ENCODE results near the gene ZBTB46. TPM values are rescaled to one million over a fixed set of nuclear protein-coding genes. Genes with fewer than 3 reads are reported as not detected.

The ZBTB46 gene
- total and polyA plus RNA-seq, 2 experiments from 2014 or later = 2.0 to 4.0 TPM

GRCh38 chr20:63809856-63810255 lies 21.2 kb downstream of the ZBTB46 start:
- no peaks in the 10 kb centered on the region for H3K36me3 ChIP-seq (replicated peaks; ENCODE audit: insufficient read depth, low read depth)
- no peak overlapping the region for H3K27ac ChIP-seq
- no peaks in the 10 kb centered on the region for H4K20me1 ChIP-seq (ENCODE audit: insufficient read depth, poor library complexity, severe bottlenecking)
- TF ChIP-seq CTCF (IDR thresholded peaks at IDR 0.05; ENCODE audit: poor library complexity) = no peak
- TF ChIP-seq EZH2 (IDR thresholded peaks at IDR 0.05; ENCODE audit: borderline replicate concordance) = no peak
- no peak for TF ChIP-seq EZH2phosphoT487 (IDR thresholded peaks at IDR 0.05; ENCODE audit: low read depth, severe bottlenecking, unreplicated experiment)
- H3K4me2 ChIP-seq = no peak overlapping the region
- no peak for DNase-seq (ENCODE audit: low spot score)
- no peaks in the 10 kb centered on the region for H3K79me2 ChIP-seq
- 84% methylated on average over 9 of the region's 9 CpGs for WGBS (ENCODE audit: low lambda C conversion rate, missing lambda C conversion rate)
- no peaks in the 10 kb centered on the region for H3K9me2 ChIP-seq (replicated peaks; ENCODE audit: insufficient read depth)
- H3K4me1 ChIP-seq (ENCODE audit: insufficient read depth) = no peaks in the 10 kb centered on the region
- H3K9me3 ChIP-seq (ENCODE audit: low read depth) = no peaks in the 10 kb centered on the region
- no peak overlapping the region for H2AFZ ChIP-seq
- no peak overlapping the region for H3K4me3 ChIP-seq
- no peaks in the 10 kb centered on the region for H3K27me3 ChIP-seq

GRCh38 chr20:63808964-63809674 lies 21.9 kb downstream of the ZBTB46 start:
- Histone ChIP-seq H3K4me2 (no peak overlapping the region), H4K20me1 (ENCODE audit: insufficient read depth, poor library complexity, severe bottlenecking) (no peaks in the 10 kb centered on the region), H3K27ac (no peak overlapping the region), H3K36me3 (replicated peaks; ENCODE audit: insufficient read depth, low read depth) (no peaks in the 10 kb centered on the region), H3K4me1 (ENCODE audit: insufficient read depth) (no peaks in the 10 kb centered on the region), H3K9me3 (ENCODE audit: low read depth) (no peaks in the 10 kb centered on the region), H3K79me2 (no peaks in the 10 kb centered on the region), H3K4me3 (no peak overlapping the region), H3K27me3 (no peaks in the 10 kb centered on the region), H2AFZ (no peak overlapping the region), H3K9me2 (replicated peaks; ENCODE audit: insufficient read depth) (no peaks in the 10 kb centered on the region)
- TF ChIP-seq EZH2 (IDR thresholded peaks at IDR 0.05; ENCODE audit: borderline replicate concordance) = no peak
- no peak for TF ChIP-seq CTCF (IDR thresholded peaks at IDR 0.05; ENCODE audit: poor library complexity)
- TF ChIP-seq EZH2phosphoT487 (IDR thresholded peaks at IDR 0.05; ENCODE audit: low read depth, severe bottlenecking, unreplicated experiment) = no peak
- 95% methylated on average over 24 of the region's 31 CpGs for WGBS (ENCODE audit: low lambda C conversion rate, missing lambda C conversion rate)
- no peak for DNase-seq (ENCODE audit: low spot score)

GRCh38 chr20:63808145-63808724 lies 22.8 kb downstream of the ZBTB46 start:
- WGBS (ENCODE audit: low lambda C conversion rate, missing lambda C conversion rate) = 98% methylated on average over 21 of the region's 38 CpGs
- no peaks in the 10 kb centered on the region for H3K27me3 ChIP-seq

More at GRCh38 chr20:63808145-63808724, 22.8 kb downstream of the ZBTB46 start:
- H3K4me1 ChIP-seq (ENCODE audit: insufficient read depth) = no peaks in the 10 kb centered on the region
- H3K36me3 ChIP-seq (replicated peaks; ENCODE audit: insufficient read depth, low read depth) = no peaks in the 10 kb centered on the region
- no peak for TF ChIP-seq CTCF (IDR thresholded peaks at IDR 0.05; ENCODE audit: poor library complexity)
- no peak for TF ChIP-seq EZH2 (IDR thresholded peaks at IDR 0.05; ENCODE audit: borderline replicate concordance)
- TF ChIP-seq EZH2phosphoT487 (IDR thresholded peaks at IDR 0.05; ENCODE audit: low read depth, severe bottlenecking, unreplicated experiment) = no peak
- no peak overlapping the region for H3K4me3 ChIP-seq
- H3K9me3 ChIP-seq (ENCODE audit: low read depth) = no peaks in the 10 kb centered on the region
- no peak overlapping the region for H3K4me2 ChIP-seq
- no peak for DNase-seq (ENCODE audit: low spot score)
- H3K79me2 ChIP-seq = no peaks in the 10 kb centered on the region
- H4K20me1 ChIP-seq (ENCODE audit: insufficient read depth, poor library complexity, severe bottlenecking) = no peaks in the 10 kb centered on the region
- no peaks in the 10 kb centered on the region for H3K9me2 ChIP-seq (replicated peaks; ENCODE audit: insufficient read depth)
- no peak overlapping the region for H2AFZ ChIP-seq
- no peak overlapping the region for H3K27ac ChIP-seq

All from hepatocyte (in vitro differentiated cells).